IPS-18c (cell line): ENCODE results near the gene AXL.

Source experiments
- H3K4me3 ChIP-seq: 2 replicates; pipeline ENCODE4 v1.7.0; 2013; ENCODE audit warnings: low read depth, mild to moderate bottlenecking, low read length, moderate library complexity; ENCODE audit not compliant: insufficient read depth
- H3K9me3 ChIP-seq: one replicate; pipeline ENCODE4 v1.6.1; 2013; ENCODE audit warnings: mild to moderate bottlenecking, low read length, moderate library complexity; ENCODE audit not compliant: control insufficient read depth, insufficient read depth

Gene AXL

GRCh38 chr19:41309180-41310032, 90.4 kb downstream of the AXL start:
- H3K4me3 ChIP-seq: peak overlapping the region; percentile 88
- H3K9me3 ChIP-seq: peaks cover 2% of the 10 kb centered on the region

GRCh38 chr19:41310033-41310831, 91.2 kb downstream of the AXL start, which contains the start of gene CCDC97:
Gene CCDC97, plus strand, starts transcription at chr19:41310172. Its CDS starts 139 bp downstream, at chr19:41310311.
- Histone ChIP-seq H3K9me3 (peaks cover 2% of the 10 kb centered on the region), H3K4me3 (peak within 1 kb of the TSS; percentile 88)

DNA sequence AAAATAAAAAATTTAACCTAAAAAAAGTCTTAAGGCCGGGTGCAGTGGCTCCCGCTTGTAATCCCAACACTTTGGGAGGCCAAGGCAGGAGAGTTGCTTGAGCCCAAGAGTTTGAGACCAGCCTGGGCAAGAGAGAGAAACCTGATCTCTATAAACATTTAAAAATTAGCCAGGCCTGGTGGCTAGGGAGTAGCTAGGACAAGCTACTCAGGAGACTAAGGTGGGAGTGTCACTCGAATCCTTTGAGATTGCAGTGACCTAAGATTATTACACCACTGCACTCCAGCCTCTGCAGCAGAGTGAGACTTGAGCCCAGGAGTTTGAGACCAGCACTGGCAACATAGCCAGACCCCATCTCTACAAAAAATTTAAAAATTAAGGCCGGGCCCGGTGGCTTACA, 92.0 kb downstream of the AXL start:
- H3K9me3 ChIP-seq: peaks cover 2% of the 10 kb centered on the region
- H3K4me3 ChIP-seq: peak overlapping the region; percentile 88; the same call in 1 of the 2 replicates
